Measurements from ENCODE around the gene VSIG1.

The VSIG1 gene

GRCh38 chrX:108071578-108071977, 26.7 kb downstream of the VSIG1 start:
- H3K27ac ChIP-seq (ENCODE audit: low read length): no peak overlapping the region
- H3K4me3 ChIP-seq (ENCODE audit: low read length): no peak overlapping the region
- H3K9me2 ChIP-seq (replicated peaks; ENCODE audit: insufficient read depth, low read length): no peaks in the 10 kb centered on the region
- no peaks in the 10 kb centered on the region for H3K9me3 ChIP-seq (replicated peaks; ENCODE audit: insufficient read depth, low read length)
- DNase-seq: no peak
- no peaks in the 10 kb centered on the region for H3F3A ChIP-seq (ENCODE audit: insufficient read depth, low read length)
- no peak overlapping the region for H3K9ac ChIP-seq (ENCODE audit: low read length)
- H3K4me1 ChIP-seq (ENCODE audit: low read length): no peaks in the 10 kb centered on the region
- no peak overlapping the region for H2AFZ ChIP-seq (ENCODE audit: low read length)
- H3K79me2 ChIP-seq (ENCODE audit: low read length): no peaks in the 10 kb centered on the region
- H4K20me1 ChIP-seq (ENCODE audit: insufficient read depth, low read length): no peaks in the 10 kb centered on the region
- no peaks in the 10 kb centered on the region for H3K36me3 ChIP-seq (replicated peaks; ENCODE audit: insufficient read depth, low read length)
- no peaks in the 10 kb centered on the region for H3K27me3 ChIP-seq (replicated peaks; ENCODE audit: insufficient read depth, low read length)
- TF ChIP-seq EZH2phosphoT487 (IDR thresholded peaks at IDR 0.05; ENCODE audit: low read length) (no peak), CTCF (IDR thresholded peaks at IDR 0.05; ENCODE audit: low read length) (no peak), EZH2 (optimal IDR thresholded peaks at IDR 0.05; ENCODE audit: low read depth, low read length) (no peak)
- no peak overlapping the region for H3K4me2 ChIP-seq (ENCODE audit: low read depth, low read length)

- no peaks in the 10 kb centered on the region for H3K27me3 ChIP-seq (replicated peaks; ENCODE audit: insufficient read depth, low read length)
- H3F3A ChIP-seq (ENCODE audit: insufficient read depth, low read length): no peaks in the 10 kb centered on the region
- no peak for DNase-seq
- H3K36me3 ChIP-seq (replicated peaks; ENCODE audit: insufficient read depth, low read length): no peaks in the 10 kb centered on the region
- no peak overlapping the region for H3K27ac ChIP-seq (ENCODE audit: low read length)
- H3K9me3 ChIP-seq (replicated peaks; ENCODE audit: insufficient read depth, low read length): no peaks in the 10 kb centered on the region
- no peaks in the 10 kb centered on the region for H3K9me2 ChIP-seq (replicated peaks; ENCODE audit: insufficient read depth, low read length)
- no peak overlapping the region for H3K4me2 ChIP-seq (ENCODE audit: low read depth, low read length)
- no peak overlapping the region for H3K4me3 ChIP-seq (ENCODE audit: low read length)
- H3K9ac ChIP-seq (ENCODE audit: low read length): no peak overlapping the region
- no peak for TF ChIP-seq EZH2phosphoT487 (IDR thresholded peaks at IDR 0.05; ENCODE audit: low read length)
- TF ChIP-seq CTCF (IDR thresholded peaks at IDR 0.05; ENCODE audit: low read length): no peak
- TF ChIP-seq EZH2 (optimal IDR thresholded peaks at IDR 0.05; ENCODE audit: low read depth, low read length): no peak
- H3K79me2 ChIP-seq (ENCODE audit: low read length): no peaks in the 10 kb centered on the region
- no peak overlapping the region for H2AFZ ChIP-seq (ENCODE audit: low read length)
- H3K4me1 ChIP-seq (ENCODE audit: low read length): no peaks in the 10 kb centered on the region
- H4K20me1 ChIP-seq (ENCODE audit: insufficient read depth, low read length): no peaks in the 10 kb centered on the region
Measured at GRCh38 chrX:108072746-108073145, 27.9 kb downstream of the VSIG1 start.

GRCh38 chrX:108081110-108081509, 36.2 kb downstream of the VSIG1 start:
- Histone ChIP-seq H4K20me1 (ENCODE audit: insufficient read depth, low read length) (no peaks in the 10 kb centered on the region), H3K27me3 (replicated peaks; ENCODE audit: insufficient read depth, low read length) (no peaks in the 10 kb centered on the region), H3K4me2 (ENCODE audit: low read depth, low read length) (no peak overlapping the region), H3K9me3 (replicated peaks; ENCODE audit: insufficient read depth, low read length) (no peaks in the 10 kb centered on the region), H3K9ac (ENCODE audit: low read length) (no peak overlapping the region), H3K9me2 (replicated peaks; ENCODE audit: insufficient read depth, low read length) (no peaks in the 10 kb centered on the region), H3K4me3 (ENCODE audit: low read length) (no peak overlapping the region), H3K79me2 (ENCODE audit: low read length) (no peaks in the 10 kb centered on the region), H3K36me3 (replicated peaks; ENCODE audit: insufficient read depth, low read length) (no peaks in the 10 kb centered on the region; the same call in 1 of the 2 replicates), H3K4me1 (ENCODE audit: low read length) (no peaks in the 10 kb centered on the region), H3K27ac (ENCODE audit: low read length) (no peak overlapping the region), H3F3A (ENCODE audit: insufficient read depth, low read length) (no peaks in the 10 kb centered on the region), H2AFZ (ENCODE audit: low read length) (no peak overlapping the region)
- TF ChIP-seq EZH2phosphoT487 (IDR thresholded peaks at IDR 0.05; ENCODE audit: low read length): no peak
- no peak for TF ChIP-seq EZH2 (optimal IDR thresholded peaks at IDR 0.05; ENCODE audit: low read depth, low read length)
- TF ChIP-seq CTCF (IDR thresholded peaks at IDR 0.05; ENCODE audit: low read length): no peak
- no peak for DNase-seq
